Measurements from ENCODE around the gene MARVELD1.

Gene MARVELD1

DNA sequence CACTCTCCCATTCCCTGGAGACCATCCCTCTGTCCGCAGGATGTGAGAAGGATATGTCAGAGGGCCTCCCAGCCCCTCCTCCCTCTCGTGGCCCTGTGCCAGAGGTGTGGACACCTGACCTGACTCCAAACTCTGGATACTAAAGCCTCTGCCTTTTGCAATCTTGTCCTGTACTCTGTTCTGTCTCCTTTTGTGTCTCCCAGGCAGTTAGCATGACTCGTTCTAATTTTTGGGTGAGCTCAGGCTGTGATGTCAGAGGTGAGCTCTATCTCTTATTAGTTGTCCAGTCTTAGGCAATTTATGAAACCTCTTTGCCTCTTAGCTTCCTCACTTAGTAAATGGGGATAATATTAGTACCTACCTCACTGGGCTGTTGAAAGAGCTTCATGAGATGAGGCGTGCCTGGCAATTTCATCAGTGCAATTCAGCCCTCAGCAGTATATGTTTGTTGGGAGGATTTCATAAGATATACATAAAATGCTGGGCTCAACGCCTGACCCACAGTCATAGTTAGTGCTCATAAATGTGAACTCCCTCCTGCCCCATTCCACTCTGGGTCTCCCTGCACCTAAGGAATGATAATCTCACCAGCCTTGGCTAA, 10.9 kb downstream of the MARVELD1 start:
- peak; percentile 99 for DNase-seq

- no peak for DNase-seq
These were observed 13.2 kb downstream of the MARVELD1 start for GRCh38 chr10:97726636-97727178.

DNA sequence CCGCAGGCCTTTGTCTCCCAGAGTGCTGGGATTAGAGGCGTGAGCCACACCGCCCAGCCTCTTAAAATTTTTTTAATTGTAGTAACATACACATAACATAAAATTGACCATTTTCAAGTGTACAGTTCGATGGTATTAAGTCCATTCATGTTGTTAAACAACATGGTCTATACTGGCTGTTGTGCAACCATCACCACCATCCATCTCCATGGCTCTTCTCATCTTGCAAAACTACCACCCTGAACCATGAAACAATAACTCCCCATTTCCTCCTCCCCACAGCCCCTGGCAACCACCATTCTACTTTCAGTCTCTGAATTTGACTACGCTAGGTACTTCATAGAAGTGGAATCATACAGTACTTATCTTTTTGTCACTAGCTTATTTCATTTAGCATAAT, 15.5 kb downstream of the MARVELD1 start:
- peak; percentile 35 for DNase-seq

GRCh38 chr10:97731346-97732051, 18.0 kb downstream of the MARVELD1 start:
- peak; percentile 71 for DNase-seq

- DNase-seq = no peak
These were observed 18.5 kb downstream of the MARVELD1 start for GRCh38 chr10:97732052-97732359.

GRCh38 chr10:97733256-97733655, 19.7 kb downstream of the MARVELD1 start:
- no peak for DNase-seq

DNA sequence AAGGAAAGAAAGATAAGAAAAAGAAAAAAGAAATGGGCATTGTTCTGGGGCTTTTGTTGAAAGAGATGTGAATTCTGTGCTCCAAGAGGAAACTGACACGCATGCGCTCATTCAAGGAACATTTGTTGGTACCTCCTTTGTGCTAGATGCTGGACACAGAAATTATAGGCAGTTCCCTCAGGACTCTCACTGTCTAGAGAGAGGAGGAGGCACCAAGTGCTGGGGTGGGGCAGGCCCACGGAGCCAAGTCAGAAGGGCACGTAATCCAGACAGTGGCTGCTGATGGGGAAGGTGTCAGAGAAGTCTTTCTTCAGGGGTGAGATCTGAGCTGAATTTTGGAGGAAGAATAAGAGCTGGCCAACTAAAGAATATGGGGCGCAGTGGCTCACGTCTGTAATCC, 20.5 kb downstream of the MARVELD1 start:
- DNase-seq = no peak

- no peak for DNase-seq
These were observed 22.9 kb downstream of the MARVELD1 start for GRCh38 chr10:97736403-97736901.

DNA sequence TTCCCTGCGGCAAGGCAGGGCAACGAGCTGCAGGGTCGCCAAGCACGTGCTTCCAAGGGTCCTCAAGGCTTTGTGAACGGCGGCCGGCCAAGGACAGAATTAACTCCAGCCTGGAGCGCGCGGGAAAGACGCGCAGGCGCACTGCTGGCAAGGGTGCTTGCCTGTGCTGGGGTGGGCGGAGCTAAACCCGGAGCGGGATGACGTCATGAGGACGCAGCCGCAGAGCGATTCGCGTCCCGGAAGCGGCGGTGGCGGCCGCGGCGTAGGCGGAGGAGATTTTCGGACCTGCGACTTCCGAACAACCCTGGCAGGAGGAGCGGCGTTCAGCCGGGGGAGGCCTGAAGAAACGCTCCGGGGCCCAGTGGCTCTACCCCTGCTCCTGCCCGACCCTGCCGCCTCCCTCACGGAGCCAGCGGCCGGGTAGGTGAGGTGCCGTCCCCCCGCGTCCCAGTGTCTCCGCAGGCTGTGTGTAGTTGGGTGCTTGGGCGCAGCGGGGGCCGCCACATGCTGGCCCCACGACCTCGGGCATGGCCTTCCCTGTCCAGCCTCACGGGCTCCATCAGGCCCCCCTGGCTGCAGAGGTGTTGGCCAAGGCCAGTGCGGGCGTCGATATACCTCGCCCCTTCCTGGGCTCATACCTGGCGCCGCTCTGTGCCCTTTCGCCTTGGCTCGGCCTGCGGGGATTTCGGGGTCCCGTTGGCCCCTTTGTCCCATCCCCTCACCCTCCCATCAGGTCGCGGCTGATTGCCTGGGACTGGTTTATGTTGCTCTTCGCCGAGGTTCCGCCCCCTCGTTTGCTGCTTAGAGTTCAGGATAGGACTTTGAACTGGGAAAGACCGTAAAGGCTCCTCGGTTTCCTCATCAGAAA, 23.6 kb downstream of the MARVELD1 start, which contains the start of gene ZFYVE27:
Gene ZFYVE27, plus strand, starts transcription at position 227 of the 868 bp plus-strand sequence. CDS start 1,350 bp downstream, outside the sequence.
- peak; percentile 99 for DNase-seq

DNA sequence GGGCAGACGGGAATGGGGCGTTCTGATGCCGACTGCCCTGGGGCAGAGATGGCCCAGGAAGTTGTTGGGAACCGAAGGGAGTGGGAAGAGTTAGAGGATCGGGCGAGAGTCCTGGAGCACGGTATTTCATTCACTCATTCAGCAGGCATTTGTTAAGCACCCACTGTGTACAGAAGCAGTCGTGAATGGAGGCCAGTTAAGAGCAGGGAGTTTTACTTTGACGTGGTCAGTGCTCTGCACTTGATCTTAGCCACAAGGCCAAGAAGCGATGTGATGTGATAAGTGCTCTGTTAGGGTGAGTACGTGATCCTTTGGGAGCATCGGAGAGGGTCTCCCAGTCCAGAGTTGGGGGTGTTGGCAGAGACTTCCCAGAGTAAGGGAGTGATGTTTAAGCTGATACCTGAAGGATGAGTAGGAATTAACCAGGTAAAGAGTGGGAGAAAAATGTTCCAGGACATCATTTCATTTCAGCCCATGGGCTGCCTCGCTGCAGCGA, 24.3 kb downstream of the MARVELD1 start:
- DNase-seq = no peak

- no peak for DNase-seq
These were observed 25.1 kb downstream of the MARVELD1 start for GRCh38 chr10:97738616-97739015.

GRCh38 chr10:97740613-97741012, 27.1 kb downstream of the MARVELD1 start:
- no peak for DNase-seq

GRCh38 chr10:97743169-97743943, 29.8 kb downstream of the MARVELD1 start:
- DNase-seq = no peak

GRCh38 chr10:97744405-97745035, 31.0 kb downstream of the MARVELD1 start:
- no peak for DNase-seq

DNA sequence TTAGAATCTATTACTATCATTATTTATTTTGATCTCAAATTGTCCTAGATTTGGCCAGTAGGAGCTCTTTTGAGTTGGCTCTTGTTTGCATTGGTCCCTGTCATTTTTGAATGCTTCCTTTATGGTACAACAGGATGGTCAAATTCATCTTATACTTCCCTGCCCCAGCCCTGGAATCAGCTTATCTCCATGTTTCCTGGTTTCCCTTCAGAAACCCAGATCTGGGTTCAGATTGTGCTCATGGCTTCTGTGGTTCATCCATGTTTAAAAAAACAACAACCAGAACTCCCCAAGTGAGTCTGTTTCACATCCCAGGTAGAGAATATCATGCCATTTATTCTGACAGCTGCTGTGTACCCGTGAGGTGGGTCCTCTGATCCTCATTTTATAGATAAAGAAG, 34.0 kb downstream of the MARVELD1 start:
- no peak for DNase-seq

GRCh38 chr10:97748116-97748515, 34.6 kb downstream of the MARVELD1 start:
- no peak for DNase-seq

- no peak for DNase-seq
These were observed 39.4 kb downstream of the MARVELD1 start for GRCh38 chr10:97752956-97753355.

DNA sequence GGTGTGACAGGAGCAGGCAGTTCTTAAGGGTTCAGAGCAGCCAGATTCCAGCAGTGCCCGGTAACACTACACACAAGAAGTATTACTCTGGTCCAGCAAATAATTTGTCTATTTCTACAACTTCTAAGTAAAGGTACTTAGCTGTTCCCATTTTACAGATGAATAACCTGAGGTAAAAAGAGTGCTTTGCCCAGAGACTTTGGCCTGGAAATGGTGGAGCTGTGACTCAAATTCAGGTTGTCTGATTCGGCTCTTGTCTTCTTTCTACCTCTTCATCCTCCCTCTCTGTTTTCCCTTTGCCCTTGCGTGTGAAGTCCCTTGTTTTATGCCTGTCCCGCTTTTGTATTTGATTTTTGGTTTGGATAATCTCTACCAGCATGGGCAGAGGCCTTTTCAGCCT, 41.2 kb downstream of the MARVELD1 start:
- DNase-seq = no peak

GRCh38 chr10:97755718-97756117, 42.2 kb downstream of the MARVELD1 start:
- no peak for DNase-seq

GRCh38 chr10:97757471-97757870, 43.9 kb downstream of the MARVELD1 start:
- no peak for DNase-seq

GRCh38 chr10:97759158-97759887, 45.8 kb downstream of the MARVELD1 start:
- peak; percentile 50 for DNase-seq

Measured in inflammatory macrophage treated with lipopolysaccharide for 4 hours (primary cell).